Kidney (tissue), 14 donors: ENCODE results near the gene PCDHGA5. TPM values are rescaled to one million over a fixed set of nuclear protein-coding genes. Genes with fewer than 3 reads are reported as not detected.
A peak's percentile ranks its signal among the peaks of the same experiment; 100 is the strongest.
"Not testable (repeated sequence)": the region's sequence is repeated elsewhere in the genome, so short reads cannot be mapped to it uniquely, and the experiment has no call there.

Source experiments
- DNase-seq, 5 donors: peaks; one replicate each; pipeline ENCODE4 v3.0.0-alpha.2; 2013 to 2020
- FAIRE-seq: peaks from 2 replicates; lab custom pipeline; 2012; peaks lifted over from hg19 to GRCh38; lab: Jason Lieb, UNC
- H3K27ac ChIP-seq, 2 donors: one replicate each; pipeline ENCODE4 v1.7.0; 2013; ENCODE audit warnings: low read depth in 2 of 2, low read length in 2 of 2, inconsistent platforms in 1 of 2
- H3K27me3 ChIP-seq: one replicate; pipeline ENCODE4 v1.7.1; 2013; ENCODE audit warnings: low read length, inconsistent platforms; ENCODE audit not compliant: control insufficient read depth, insufficient read depth
- H3K36me3 ChIP-seq, 3 donors: one replicate each; pipeline versions ENCODE4 v1.7.0 to v1.7.1; 2013; ENCODE audit warnings: low read length in 3 of 3, control low read depth in 1 of 3, inconsistent platforms in 1 of 3; ENCODE audit not compliant: insufficient read depth in 3 of 3, control insufficient read depth in 2 of 3
- H3K4me1 ChIP-seq, 3 donors: one replicate each; pipeline versions ENCODE4 v1.7.0 to v1.7.1; 2013; ENCODE audit warnings: low read length in 3 of 3, inconsistent platforms in 1 of 3, low read depth in 1 of 3; ENCODE audit not compliant: control insufficient read depth in 2 of 3, insufficient read depth in 2 of 3
- H3K4me3 ChIP-seq, 3 donors: one replicate each; pipeline versions ENCODE4 v1.7.0 to v1.8.1; 2013; ENCODE audit warnings: low read length in 3 of 3, control low read depth in 1 of 3, inconsistent platforms in 1 of 3
- H3K9ac ChIP-seq, 3 donors: one replicate each; pipeline versions ENCODE4 v1.7.0 to v1.7.1; 2013; ENCODE audit warnings: low read length in 3 of 3, control low read depth in 1 of 3, inconsistent platforms in 1 of 3
- H3K9me3 ChIP-seq, 3 donors: one replicate each; pipeline versions ENCODE4 v1.7.0 to v1.7.1; 2013; ENCODE audit warnings: low read length in 3 of 3, control low read depth in 1 of 3, inconsistent platforms in 1 of 3; ENCODE audit not compliant: control insufficient read depth in 2 of 3, insufficient read depth in 1 of 3
- intact Hi-C: fragments of 100-400 bp; cut with DNase I; formaldehyde crosslinking; loops from one replicate; pipeline ENCODE4 v1.11.1; 2022
- polyA plus RNA-seq: library from polyadenylated mRNA; stranded (reverse); fragments of 350-450 nt; fragmentation: Illumina TruSeq; extraction: RNeasy Lipid Tissue Mini Kit (QIAGEN cat#74804); gene quantifications from one replicate; pipeline ENCODE4 v1.2.3, GENCODE V29; 2014; ENCODE audit warnings: low read depth, low replicate concordance; ENCODE audit not compliant: insufficient read depth
- total RNA-seq: library from RNA; stranded (reverse); fragmentation: NEBNext Ultra II Directional; extraction: Animal tissue kit (Norgen Biotek cat#: 25700); gene quantifications from one replicate; pipeline ENCODE4 v1.2.1, GENCODE V29; 2021
- TF ChIP-seq, protein P1 (sequence below): IDR thresholded peaks from 3 replicates; pipeline ENCODE4 v1.5.1; 2012; ENCODE audit warnings: mild to moderate bottlenecking, moderate library complexity, borderline replicate concordance; ENCODE audit not compliant: insufficient read depth; ENCODE audit errors: extremely low read depth
- donor health status: control.
- donor health status: control.
- donor health status: control.
- donor health status: control.
- donor health status: control.
- donor health status: DM: yes; HTN: yes; CAD: no.
- donor health status: Normal renal cell carcinoma (clear cell type).

Gene PCDHGA5
- total and polyA plus RNA-seq, 2 donors from 2014 or later = 2.8 TPM; not detected in 1

GRCh38 chr5:141343242-141343952, 20.6 kb upstream of the PCDHGA5 start, which contains the start of gene PCDHGA3:
TSS of gene PCDHGA3 (plus strand) at chr5:141343829. CDS start at chr5:141344034, 205 bp downstream.
- no peak for FAIRE-seq
- DNase-seq = peak in 2 of 5 donors; percentile 19 to 28
- Histone ChIP-seq H3K4me3 (peak within 1 kb of the TSS in 2 of 3 donors; percentile 40 to 41), H3K9ac (no peak within 1 kb of the TSS), H3K9me3 (peaks cover 2 to 53% (median 19%) of the 10 kb centered on the region in 3 donors), H3K27me3 (no peaks in the 10 kb centered on the region), H3K4me1 (no peaks in the 10 kb centered on the region), H3K27ac (no peak within 1 kb of the TSS), H3K36me3 (no peaks in the 10 kb centered on the region)
- intact Hi-C loops = no loop called here
- TF ChIP-seq, protein P1, sequence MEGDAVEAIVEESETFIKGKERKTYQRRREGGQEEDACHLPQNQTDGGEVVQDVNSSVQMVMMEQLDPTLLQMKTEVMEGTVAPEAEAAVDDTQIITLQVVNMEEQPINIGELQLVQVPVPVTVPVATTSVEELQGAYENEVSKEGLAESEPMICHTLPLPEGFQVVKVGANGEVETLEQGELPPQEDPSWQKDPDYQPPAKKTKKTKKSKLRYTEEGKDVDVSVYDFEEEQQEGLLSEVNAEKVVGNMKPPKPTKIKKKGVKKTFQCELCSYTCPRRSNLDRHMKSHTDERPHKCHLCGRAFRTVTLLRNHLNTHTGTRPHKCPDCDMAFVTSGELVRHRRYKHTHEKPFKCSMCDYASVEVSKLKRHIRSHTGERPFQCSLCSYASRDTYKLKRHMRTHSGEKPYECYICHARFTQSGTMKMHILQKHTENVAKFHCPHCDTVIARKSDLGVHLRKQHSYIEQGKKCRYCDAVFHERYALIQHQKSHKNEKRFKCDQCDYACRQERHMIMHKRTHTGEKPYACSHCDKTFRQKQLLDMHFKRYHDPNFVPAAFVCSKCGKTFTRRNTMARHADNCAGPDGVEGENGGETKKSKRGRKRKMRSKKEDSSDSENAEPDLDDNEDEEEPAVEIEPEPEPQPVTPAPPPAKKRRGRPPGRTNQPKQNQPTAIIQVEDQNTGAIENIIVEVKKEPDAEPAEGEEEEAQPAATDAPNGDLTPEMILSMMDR = no peak

- Histone ChIP-seq H3K4me1 (no peaks in the 10 kb centered on the region), H3K4me3 (peak overlapping the region in 2 of 3 donors; percentile 40 to 41), H3K36me3 (no peaks in the 10 kb centered on the region), H3K27ac (no peak overlapping the region), H3K9me3 (peaks cover 2 to 52% (median 16%) of the 10 kb centered on the region in 3 donors), H3K27me3 (no peaks in the 10 kb centered on the region), H3K9ac (no peak overlapping the region)
- TF ChIP-seq, protein P1 = no peak
- DNase-seq = no peak
- intact Hi-C loops = no loop called here
- FAIRE-seq = no peak
Measured at GRCh38 chr5:141343953-141344463, 20.0 kb upstream of the PCDHGA5 start.

- Histone ChIP-seq H3K27ac (no peak overlapping the region), H3K4me3 (no peak overlapping the region), H3K9me3 (peaks cover 2 to 45% (median 11%) of the 10 kb centered on the region in 3 donors), H3K27me3 (no peaks in the 10 kb centered on the region), H3K4me1 (no peaks in the 10 kb centered on the region), H3K9ac (no peak overlapping the region), H3K36me3 (no peaks in the 10 kb centered on the region)
- TF ChIP-seq, protein P1 = no peak
- intact Hi-C loops = no loop called here
- DNase-seq (no peak), FAIRE-seq (no peak)
Measured at GRCh38 chr5:141345327-141345726, 18.6 kb upstream of the PCDHGA5 start.

DNA sequence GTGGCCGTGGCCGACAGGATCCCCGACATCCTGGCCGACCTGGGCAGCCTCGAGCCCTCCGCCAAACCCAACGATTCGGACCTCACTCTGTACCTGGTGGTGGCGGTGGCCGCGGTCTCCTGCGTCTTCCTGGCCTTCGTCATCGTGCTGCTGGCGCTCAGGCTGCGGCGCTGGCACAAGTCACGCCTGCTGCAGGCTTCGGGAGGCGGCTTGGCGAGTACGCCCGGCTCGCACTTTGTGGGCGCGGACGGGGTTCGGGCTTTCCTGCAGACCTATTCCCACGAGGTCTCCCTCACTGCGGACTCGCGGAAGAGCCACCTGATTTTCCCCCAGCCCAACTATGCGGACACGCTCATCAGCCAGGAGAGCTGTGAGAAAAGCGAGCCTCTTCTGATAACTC, 17.9 kb upstream of the PCDHGA5 start:
- H3K4me1 ChIP-seq, H3K27ac ChIP-seq, intact Hi-C loops, H3K4me3 ChIP-seq, H3K27me3 ChIP-seq, H3K36me3 ChIP-seq, DNase-seq, FAIRE-seq, H3K9ac ChIP-seq: not testable (repeated sequence)
- peaks cover 2 to 50% (median 13%) of the 10 kb centered on the region in 3 donors for H3K9me3 ChIP-seq
